HG02759 (cell line): Measurements from ENCODE around the gene MIA2.
A peak's percentile ranks its signal among the peaks of the same experiment; 100 is the strongest.
"Not testable (repeated sequence)": the region's sequence is repeated elsewhere in the genome, so short reads cannot be mapped to it uniquely, and the experiment has no call there.

Source experiments
- ATAC-seq: cut with Tn5 transposase; IDR thresholded peaks from one replicate; pipeline ENCODE4 v1.9.1; 2021; ENCODE audit warnings: mild to moderate bottlenecking, moderate library complexity; ENCODE audit not compliant: unreplicated experiment

The MIA2 gene

GRCh38 chr14:39319381-39319780, 85.7 kb downstream of the MIA2 start:
- no peak for ATAC-seq

- ATAC-seq, result no peak
Observed at GRCh38 chr14:39320318-39320717, 86.6 kb downstream of the MIA2 start.

GRCh38 chr14:39322807-39323206, 89.1 kb downstream of the MIA2 start:
- ATAC-seq, result no peak

GRCh38 chr14:39324097-39324496, 90.4 kb downstream of the MIA2 start:
- no peak for ATAC-seq

GRCh38 chr14:39339003-39339402, 105.3 kb downstream of the MIA2 start:
- no peak for ATAC-seq

GRCh38 chr14:39341126-39341525, 107.4 kb downstream of the MIA2 start:
- ATAC-seq, result not testable (repeated sequence)

- ATAC-seq, result no peak
Observed at GRCh38 chr14:39342768-39343167, 109.1 kb downstream of the MIA2 start.

GRCh38 chr14:39343614-39344013, 109.9 kb downstream of the MIA2 start:
- ATAC-seq, result no peak

- no peak for ATAC-seq
Observed at GRCh38 chr14:39350866-39351265, 117.2 kb downstream of the MIA2 start.

- ATAC-seq, result no peak
Observed at GRCh38 chr14:39351708-39352107, 118.0 kb downstream of the MIA2 start.

GRCh38 chr14:39359069-39359468, 125.4 kb downstream of the MIA2 start:
- not testable (repeated sequence) for ATAC-seq

GRCh38 chr14:39360316-39360715, 126.6 kb downstream of the MIA2 start:
- no peak for ATAC-seq

GRCh38 chr14:39361556-39361955, 127.8 kb downstream of the MIA2 start:
- ATAC-seq, result not testable (repeated sequence)

- ATAC-seq, result no peak
Observed at GRCh38 chr14:39364509-39364908, 130.8 kb downstream of the MIA2 start.

- no peak for ATAC-seq
Observed at GRCh38 chr14:39365354-39365753, 131.6 kb downstream of the MIA2 start.

GRCh38 chr14:39366460-39367386, 133.0 kb downstream of the MIA2 start:
- no peak for ATAC-seq

- no peak for ATAC-seq
Observed at GRCh38 chr14:39367387-39367751, 133.7 kb downstream of the MIA2 start.

GRCh38 chr14:39368261-39368959, 134.7 kb downstream of the MIA2 start:
- peak; percentile 53 for ATAC-seq

GRCh38 chr14:39369029-39369428, 135.3 kb downstream of the MIA2 start:
- no peak for ATAC-seq

GRCh38 chr14:39370415-39370814, 136.7 kb downstream of the MIA2 start:
- ATAC-seq, result no peak

- ATAC-seq, result no peak
Observed at GRCh38 chr14:39372656-39373055, 138.9 kb downstream of the MIA2 start.

- no peak for ATAC-seq
Observed at GRCh38 chr14:39374851-39375250, 141.1 kb downstream of the MIA2 start.
